ENCODE results near the gene MED29.
A peak's percentile ranks its signal among the peaks of the same experiment; 100 is the strongest.

MED29 gene

DNA sequence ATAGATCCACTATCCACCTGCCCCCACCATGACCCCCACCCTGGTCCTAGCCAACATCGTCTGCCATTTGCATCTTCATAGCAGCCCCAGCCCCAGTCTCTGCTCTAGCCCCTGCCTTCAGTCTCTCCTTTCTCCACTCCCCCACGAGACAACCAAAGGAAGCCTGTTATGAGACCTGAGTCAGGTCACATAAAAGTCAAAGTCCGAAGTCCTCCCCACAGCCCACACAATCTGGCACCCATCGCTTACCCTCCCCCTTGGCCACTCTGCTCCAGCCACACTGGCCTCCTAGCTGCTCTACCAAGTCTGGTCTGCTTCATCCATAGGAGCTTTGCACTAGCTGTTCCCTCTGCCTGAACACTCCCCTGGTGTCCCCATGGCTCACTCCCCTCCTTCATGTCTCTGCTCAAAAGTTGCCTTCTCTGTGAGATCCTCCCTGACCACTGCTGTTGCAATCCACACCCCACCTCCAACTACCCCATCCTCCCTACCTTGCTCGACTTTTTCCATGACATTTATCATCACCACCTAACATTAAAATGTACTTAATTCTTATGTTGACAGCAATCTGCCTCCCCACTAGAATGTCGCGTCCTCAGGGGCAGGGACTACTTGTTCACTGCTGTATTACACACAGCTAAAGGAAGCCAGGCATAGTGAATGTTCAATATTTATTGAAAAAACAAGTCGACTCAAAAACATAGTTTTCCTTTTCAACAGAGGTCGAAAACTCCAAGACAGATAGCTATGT, 20.1 kb downstream of the MED29 start:
- no peak for DNase-seq (ENCODE audit: low read depth in 2 of 2)

GRCh38 chr19:39411832-39412099, 20.6 kb downstream of the MED29 start:
- peak; percentile 78 to 82 for DNase-seq (ENCODE audit: low read depth in 2 of 2)

- DNase-seq (ENCODE audit: low read depth in 2 of 2): peak; percentile 92 to 97
Observed at GRCh38 chr19:39412100-39412866, 21.1 kb downstream of the MED29 start, which contains the start of gene PLEKHG2. PLEKHG2 (plus strand) TSS chr19:39412669; CDS start chr19:39414087, 1,418 bp downstream.

DNA sequence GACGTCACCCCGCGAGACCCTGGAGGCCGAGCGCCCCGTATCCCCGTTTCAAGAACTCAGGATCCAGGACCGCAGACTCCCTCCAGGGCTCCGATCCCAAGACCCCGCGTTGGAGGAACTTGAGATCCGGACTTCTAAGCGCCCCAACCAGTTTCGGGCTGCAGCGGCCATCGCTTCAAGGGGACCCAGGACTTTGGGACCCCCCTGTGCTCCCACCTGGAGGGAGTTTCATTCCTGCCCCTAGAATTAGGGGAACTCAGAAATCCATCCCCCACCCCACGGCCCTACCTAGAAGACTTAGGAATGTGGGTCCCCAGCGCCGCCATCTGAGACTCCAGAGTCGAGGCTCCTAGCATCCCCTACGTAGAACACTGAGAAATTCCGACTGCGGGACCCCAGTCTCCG, 21.7 kb downstream of the MED29 start:
- no peak for DNase-seq (ENCODE audit: low read depth in 2 of 2)

DNA sequence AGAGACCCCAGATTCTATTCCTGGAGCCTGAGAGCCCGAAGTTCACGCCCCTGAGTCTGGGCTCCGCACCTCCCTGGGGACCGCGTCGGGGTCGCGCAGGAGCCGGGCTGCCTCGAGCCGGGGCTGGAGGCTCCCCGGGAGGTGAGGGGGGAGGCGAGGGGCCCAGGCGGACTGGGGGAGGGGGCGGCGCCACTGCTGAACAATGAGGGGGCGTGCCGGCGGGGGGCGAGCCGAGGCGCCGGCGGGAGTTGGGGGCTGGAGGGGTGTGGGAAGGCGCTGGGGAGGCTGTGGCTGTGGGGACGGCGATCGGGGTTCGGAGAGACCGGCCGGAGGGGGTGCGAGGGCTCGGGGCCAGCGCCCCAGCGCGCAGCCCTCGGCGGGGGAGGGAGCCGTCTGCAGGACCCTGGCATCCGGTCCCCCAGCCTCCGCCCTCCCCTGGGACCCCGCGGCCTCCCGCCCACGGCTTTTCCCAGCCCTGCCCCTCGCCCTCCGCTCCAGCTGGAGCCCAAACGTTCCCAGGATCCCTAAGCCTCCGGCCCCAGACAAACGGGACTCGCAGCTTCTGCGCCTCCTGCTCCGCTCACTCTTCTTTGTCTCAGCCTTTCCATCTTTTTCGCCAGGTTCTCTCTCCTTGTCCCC, 22.2 kb downstream of the MED29 start:
- no peak for DNase-seq (ENCODE audit: low read depth in 2 of 2)

DNA sequence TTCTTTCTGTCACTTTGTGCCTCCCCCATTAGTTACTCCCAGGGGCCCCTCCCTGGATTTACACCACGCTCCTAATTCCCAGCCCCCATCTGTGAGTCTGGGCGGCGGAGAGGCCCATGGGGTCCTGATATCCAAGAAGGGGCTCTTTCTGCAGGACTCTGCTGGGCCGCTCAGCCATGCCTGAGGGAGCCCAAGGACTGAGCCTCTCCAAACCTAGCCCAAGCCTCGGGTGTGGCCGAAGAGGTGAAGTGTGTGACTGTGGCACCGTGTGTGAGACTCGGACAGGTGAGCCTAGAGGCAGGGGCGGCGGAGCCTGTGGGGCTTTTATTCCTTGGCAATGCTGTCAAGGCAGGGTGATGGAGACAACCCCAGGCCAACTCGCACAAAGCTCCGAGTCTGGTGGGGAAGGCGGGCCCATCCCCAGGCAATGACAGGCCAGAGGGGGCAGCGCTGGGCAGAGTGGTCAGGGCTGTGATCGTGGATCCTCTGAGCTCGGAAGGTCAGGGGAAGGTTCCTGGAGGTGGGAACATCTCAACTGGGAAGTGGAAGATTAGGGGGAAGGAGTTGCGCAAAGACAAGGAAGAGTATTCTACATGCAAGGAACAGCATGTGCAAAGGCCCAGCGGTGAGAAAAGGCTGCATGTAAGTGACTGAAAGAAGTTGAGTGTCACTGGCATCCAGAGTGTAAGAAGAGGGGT, 22.9 kb downstream of the MED29 start:
- no peak for DNase-seq (ENCODE audit: low read depth in 2 of 2)

DNA sequence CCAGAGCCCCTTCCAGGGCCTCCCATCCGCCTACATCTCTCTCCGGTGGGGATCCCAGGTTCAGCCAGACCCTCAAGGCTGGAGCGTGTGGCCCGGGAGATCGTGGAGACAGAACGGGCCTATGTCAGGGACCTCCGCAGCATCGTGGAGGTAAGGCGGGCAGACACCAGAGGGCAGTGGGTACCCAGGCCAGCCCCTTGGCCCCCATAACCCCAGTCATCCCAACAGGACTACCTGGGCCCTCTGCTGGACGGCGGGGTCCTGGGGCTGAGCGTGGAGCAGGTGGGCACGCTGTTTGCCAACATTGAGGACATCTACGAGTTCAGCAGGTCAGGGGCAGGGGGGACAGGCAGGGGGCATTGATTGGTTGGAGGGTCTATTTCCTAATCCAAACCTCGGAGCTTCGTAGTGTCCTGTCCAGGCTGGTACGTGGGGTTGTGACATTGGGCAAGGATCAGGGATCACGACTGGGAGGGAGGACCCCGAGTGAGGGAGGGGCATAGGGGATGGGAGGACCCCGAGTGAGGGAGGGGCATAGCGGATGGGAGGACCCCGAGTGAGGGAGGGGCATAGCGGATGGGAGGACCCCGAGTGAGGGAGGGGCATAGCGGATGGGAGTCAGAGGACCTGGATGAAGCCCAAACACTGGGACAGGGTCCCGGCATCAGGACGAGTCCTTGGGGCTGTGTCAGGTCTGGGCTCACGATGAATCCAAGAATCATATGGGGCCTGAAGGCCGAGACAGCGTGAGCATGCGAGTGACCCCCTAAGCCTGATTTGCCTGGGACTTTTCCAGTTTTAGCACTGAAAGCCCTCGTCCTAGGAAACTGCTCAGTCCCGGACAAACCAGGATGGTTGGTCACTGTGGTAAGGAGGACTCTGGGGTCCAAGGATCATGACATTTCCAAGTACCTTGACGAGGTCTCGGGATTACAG, 24.2 kb downstream of the MED29 start:
- DNase-seq (ENCODE audit: low read depth in 2 of 2): no peak

DNA sequence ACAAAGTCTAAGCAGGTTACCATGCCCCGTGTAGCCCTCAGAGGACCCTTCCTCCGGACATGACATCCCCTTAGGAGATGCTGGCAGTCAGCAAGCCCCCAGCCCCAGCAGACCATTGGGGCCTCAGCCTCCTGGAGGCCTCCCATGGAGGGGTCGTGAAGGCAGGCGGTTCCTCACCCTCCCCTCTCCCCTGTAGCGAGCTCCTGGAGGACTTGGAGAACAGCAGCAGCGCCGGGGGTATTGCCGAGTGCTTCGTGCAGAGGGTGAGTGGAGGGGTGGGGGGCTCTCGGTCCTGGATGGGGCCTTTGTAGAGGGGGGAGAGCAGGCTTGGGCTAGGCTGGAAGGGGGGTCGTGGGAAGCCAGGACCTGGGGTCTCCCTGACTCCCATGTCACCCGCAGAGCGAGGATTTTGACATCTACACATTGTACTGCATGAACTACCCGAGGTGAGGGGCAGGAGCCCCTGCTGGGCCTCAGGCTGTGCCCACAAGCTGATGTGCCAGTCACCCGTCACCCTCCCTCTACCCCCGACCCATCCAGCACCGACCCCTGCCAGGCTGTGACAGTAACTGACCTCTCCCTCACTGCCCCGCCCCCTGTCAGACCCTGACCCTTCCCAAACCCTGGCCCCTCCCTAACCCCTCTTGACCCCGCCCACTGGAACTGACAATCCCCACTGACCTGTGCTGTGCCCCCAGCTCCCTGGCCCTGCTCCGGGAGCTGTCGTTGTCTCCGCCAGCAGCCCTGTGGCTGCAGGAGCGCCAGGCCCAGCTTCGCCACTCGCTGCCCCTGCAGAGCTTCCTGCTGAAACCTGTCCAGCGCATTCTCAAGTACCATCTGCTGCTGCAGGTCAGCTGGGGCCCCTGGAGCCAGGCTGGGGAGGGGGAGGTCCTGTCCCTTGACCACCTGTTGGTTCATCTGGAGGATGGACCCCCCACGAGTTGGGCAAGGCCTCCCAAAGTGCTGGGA, 25.3 kb downstream of the MED29 start:
- no peak for DNase-seq (ENCODE audit: low read depth in 2 of 2)

DNA sequence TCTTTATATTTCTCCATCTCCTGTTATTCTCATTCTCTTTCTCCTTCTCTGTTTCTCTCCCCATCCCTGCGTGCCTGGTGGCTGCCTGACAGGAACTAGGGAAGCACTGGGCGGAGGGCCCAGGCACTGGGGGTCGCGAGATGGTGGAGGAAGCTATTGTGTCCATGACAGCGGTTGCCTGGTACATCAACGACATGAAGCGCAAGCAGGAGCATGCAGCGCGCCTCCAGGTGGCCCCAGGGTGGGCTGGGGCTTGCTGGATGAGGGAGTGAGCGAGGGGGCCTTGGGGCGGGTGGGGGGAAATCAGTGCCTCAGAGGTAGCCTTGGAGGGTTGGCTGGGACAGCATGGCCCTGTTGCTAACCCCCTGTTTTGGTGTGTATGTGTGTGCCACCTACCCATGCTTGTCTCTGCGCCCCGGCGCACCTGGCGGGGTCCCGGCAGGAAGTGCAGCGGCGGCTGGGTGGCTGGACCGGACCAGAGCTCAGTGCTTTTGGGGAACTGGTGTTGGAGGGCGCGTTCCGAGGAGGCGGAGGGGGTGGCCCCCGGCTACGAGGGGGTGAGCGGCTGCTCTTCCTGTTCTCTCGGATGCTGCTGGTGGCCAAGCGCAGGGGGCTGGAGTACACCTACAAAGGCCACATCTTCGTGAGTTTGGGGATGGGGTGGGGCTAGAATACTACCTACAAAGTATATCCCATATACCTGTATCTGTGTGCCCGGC, 26.4 kb downstream of the MED29 start:
- DNase-seq (ENCODE audit: low read depth in 2 of 2): no peak

DNA sequence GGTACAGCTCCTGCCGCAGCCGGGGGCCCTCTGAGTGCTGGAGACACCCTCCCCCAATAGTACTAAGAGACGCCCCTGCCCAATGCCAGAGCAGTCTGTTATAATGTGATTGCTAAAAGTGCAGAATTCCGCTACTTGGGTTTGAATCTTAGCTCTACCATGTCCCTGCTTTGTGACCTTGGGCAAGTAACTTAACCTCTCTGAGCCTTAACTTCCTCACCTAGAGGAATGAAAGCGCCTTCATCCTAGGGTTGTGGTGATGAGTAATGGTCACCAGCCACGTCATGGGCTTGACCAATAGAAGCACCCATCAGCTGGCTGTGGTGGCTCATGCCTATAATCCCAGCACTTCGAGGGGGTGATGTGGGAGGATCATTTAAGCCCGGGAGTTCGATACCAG, 27.8 kb downstream of the MED29 start:
- no peak for DNase-seq (ENCODE audit: low read depth in 2 of 2)

GRCh38 chr19:39420769-39421168, 29.6 kb downstream of the MED29 start:
- DNase-seq (ENCODE audit: low read depth in 2 of 2): no peak

GRCh38 chr19:39422020-39422419, 30.8 kb downstream of the MED29 start:
- DNase-seq (ENCODE audit: low read depth in 2 of 2): no peak

- no peak for DNase-seq (ENCODE audit: low read depth in 2 of 2)
Observed at GRCh38 chr19:39423258-39424086, 32.3 kb downstream of the MED29 start.

DNA sequence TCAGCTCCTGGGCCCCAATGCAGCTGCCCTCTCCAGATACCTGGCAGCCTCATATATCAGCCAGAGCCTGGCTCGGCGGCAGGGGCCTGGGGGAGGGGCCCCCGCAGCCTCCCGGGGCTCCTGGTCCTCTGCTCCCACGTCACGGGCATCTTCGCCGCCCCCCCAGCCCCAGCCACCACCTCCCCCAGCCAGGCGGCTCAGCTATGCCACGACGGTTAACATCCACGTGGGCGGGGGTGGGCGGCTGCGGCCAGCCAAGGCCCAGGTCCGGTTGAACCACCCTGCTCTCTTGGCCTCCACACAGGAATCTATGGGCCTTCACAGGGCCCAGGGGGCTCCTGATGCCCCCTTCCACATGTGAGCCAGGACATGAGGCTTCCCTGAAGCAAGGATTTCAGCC, 33.8 kb downstream of the MED29 start:
- DNase-seq (ENCODE audit: low read depth in 2 of 2): no peak

DNA sequence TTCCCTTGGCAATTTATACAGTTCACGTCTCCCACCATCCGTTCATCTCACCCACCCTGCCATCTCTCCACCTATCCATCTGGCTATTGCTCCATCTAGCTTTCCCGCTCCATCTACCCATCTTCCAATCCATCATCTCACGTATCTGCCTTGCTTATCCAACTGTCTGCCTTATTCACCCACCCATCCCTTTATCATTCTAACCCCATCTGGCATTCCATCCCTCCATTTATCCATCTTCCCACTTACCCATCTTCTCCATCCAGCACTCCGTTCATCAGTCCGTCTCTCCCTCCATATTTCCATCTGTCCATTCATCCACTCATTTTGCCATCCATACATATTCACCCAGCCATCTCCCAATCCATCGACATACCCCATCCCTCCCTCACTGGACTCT, 34.6 kb downstream of the MED29 start:
- DNase-seq (ENCODE audit: low read depth in 2 of 2): no peak

DNA sequence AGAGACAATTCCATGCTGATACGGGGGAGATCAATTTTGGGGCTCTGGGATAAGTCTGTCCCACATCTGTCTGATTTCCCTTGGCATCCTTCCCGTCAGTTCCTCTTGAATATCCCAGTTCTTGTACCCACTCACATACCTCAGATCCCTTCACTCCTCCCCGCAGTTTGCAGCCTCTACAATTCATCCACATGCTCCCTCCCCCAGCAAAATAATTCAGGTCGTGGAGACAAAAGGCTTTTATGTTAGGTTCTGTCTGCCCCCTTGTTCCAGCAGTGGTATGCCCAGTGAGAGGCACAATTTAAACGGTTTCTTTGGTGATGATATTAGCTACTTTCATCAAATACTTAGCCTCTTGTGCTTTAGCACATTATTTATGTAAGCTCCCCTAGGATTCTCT, 35.0 kb downstream of the MED29 start:
- no peak for DNase-seq (ENCODE audit: low read depth in 2 of 2)

- no peak for DNase-seq (ENCODE audit: low read depth in 2 of 2)
Observed at GRCh38 chr19:39427707-39428106, 36.5 kb downstream of the MED29 start.

DNA sequence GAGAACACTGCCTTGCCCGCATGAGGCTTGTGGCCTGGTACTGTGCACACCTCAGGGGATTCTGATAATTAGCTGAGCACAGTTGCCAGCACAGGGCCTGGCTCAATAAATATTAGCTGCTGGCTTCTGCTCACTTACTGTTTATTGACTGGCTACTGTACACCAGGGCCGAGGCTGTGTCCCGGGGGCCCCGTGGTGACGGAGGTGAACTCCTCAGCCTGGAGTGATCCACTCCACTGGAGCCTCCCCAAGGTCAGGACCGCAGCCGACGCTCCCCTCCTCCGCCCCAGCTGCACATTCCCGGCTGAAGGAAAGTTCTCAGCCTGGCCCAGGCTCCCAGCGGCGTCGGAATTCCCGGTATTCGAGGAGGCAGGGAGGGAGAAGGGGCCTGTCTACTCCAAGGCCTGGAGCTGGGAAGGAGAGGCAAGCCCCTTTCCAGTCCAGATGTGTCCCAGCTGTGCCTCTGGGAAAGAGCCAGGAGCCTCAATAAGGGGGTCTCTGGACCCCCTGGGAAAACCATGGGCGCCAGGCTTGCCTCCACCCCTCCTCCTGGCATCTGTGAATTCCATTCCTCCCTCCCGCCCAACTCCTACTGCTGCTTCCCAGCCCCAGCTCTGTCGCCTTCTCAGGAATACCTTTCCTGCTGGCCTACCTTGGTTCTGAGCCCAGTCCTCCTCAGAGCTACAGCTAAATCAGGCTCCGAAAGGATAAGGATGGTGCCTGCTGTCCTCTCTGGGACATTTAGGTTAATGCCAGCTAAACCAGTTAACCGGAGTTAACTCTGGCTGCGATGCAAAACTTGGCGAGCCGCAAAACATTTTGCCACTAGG, 37.3 kb downstream of the MED29 start:
- no peak for DNase-seq (ENCODE audit: low read depth in 2 of 2)

Data from stimulated activated CD8-positive, alpha-beta memory T cell treated with anti-CD3 and anti-CD28 coated beads, Interleukin-2, amount 100 ng/mL, for 1 hour (primary cell).